MCF 10A (cell line): ENCODE measurements around the gene FOXI1. TPM values are rescaled to one million over a fixed set of nuclear protein-coding genes. Genes with fewer than 3 reads are reported as not detected.
A peak's percentile ranks its signal among the peaks of the same experiment; 100 is the strongest.
"Not testable (repeated sequence)": the region's sequence is repeated elsewhere in the genome, so short reads cannot be mapped to it uniquely, and the experiment has no call there.

ENCODE experiments used
- BruUV-seq: library from RNA; stranded (reverse); fragments of 400-500 nt; replicated peaks from 2 replicates; lab custom pipeline; 2021; lab: Mats Ljungman, UMichigan
- CTCF ChIA-PET: fragments of 300-600 bp; sonication (Branson Sonifier 250); formaldehyde crosslinking; extraction: SDS; loops from one replicate; lab custom pipeline; 2021; ENCODE audit warnings: antibody characterized with exemption, inconsistent platforms; lab: Yijun Ruan, JAX
- POLR2A ChIA-PET: fragments of 300-600, 350-650 bp; sonication (Branson Sonifier 250); formaldehyde crosslinking; extraction: SDS; loops from one replicate; lab custom pipeline; 2020; ENCODE audit warnings: antibody characterized with exemption, inconsistent platforms; lab: Yijun Ruan, JAX
- DNase-seq: peaks from one replicate; pipeline ENCODE4 v3.0.0-alpha.2; 2018; ENCODE audit not compliant: unreplicated experiment
- H3K27ac Mint-ChIP-seq: one replicate; pipeline ENCODE4 v1.8.0; 2022; ENCODE audit warnings: mild to moderate bottlenecking, low read depth, mixed read lengths; ENCODE audit not compliant: unreplicated experiment
- H3K27me3 Mint-ChIP-seq: one replicate; pipeline ENCODE4 v1.8.0; 2022; ENCODE audit warnings: mixed read lengths; ENCODE audit not compliant: insufficient read depth, unreplicated experiment
- H3K36me3 Mint-ChIP-seq: one replicate; pipeline ENCODE4 v1.8.0; 2022; ENCODE audit warnings: mild to moderate bottlenecking, moderate library complexity, mixed read lengths; ENCODE audit not compliant: insufficient read depth, unreplicated experiment
- H3K4me1 Mint-ChIP-seq: one replicate; pipeline ENCODE4 v1.8.0; 2022; ENCODE audit warnings: mixed read lengths; ENCODE audit not compliant: insufficient read depth, unreplicated experiment
- H3K4me3 Mint-ChIP-seq: one replicate; pipeline ENCODE4 v1.8.0; 2022; ENCODE audit warnings: mild to moderate bottlenecking, moderate library complexity, mixed read lengths; ENCODE audit not compliant: unreplicated experiment
- H3K9me3 Mint-ChIP-seq: one replicate; pipeline ENCODE4 v1.8.0; 2022; ENCODE audit warnings: mixed read lengths; ENCODE audit not compliant: unreplicated experiment
- intact Hi-C: fragments of 100-400 bp; cut with micrococcal nuclease; formaldehyde crosslinking; loops from 2 replicates; pipeline ENCODE4 v1.14.1; 2022
- total RNA-seq: library from RNA; stranded (reverse); gene quantifications from 2 replicates; pipeline ENCODE4 v1.2.3, GENCODE V29; 2022
- TF ChIP-seq, protein P1 (sequence below): fragments of 200-600 bp; IDR thresholded peaks from one replicate; pipeline ENCODE4 v1.8.0; 2022; ENCODE audit warnings: antibody characterized with exemption, mild to moderate bottlenecking; ENCODE audit not compliant: unreplicated experiment

FOXI1 gene
- total RNA-seq, 1 experiment from 2014 or later: not detected

DNA sequence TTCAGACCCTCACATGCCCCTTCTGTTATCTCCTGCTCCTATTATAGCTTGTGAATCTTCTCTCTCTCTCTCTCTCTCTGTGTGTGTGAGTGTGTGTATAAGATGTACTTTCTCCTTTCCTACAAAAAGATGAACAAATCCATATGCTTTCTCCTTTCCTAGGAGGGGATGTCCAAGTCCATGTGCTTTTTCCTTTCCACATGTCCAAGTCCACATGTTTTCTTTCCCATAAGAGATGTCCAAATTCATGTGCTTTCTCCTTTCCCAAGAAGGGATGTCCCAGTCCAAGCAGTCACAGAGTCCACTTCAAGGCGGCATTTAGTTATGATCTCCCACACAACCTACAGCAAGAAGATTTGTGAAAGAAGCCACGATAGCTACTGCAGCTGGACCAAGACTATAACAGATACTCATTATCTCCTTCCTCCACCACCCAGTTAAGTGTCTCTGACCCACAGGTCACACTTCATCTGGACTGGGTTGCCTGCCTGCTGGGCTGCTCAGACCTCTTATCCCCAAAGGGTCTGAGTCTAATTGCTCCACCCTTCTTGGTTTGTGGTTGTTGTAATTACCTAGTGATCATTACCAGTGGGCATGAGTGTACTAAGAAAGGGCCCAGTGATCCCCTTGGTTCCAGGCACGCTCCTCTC, 18.4 kb upstream of the FOXI1 start:
- Mint-ChIP-seq H3K27me3 (no peaks in the 10 kb centered on the region), H3K4me3 (no peak overlapping the region), H3K27ac (no peak overlapping the region), H3K4me1 (no peaks in the 10 kb centered on the region), H3K9me3 (no peaks in the 10 kb centered on the region), H3K36me3 (no peaks in the 10 kb centered on the region)
- ChIA-PET CTCF (interaction anchor here (0.7 to 1.6 kb wide), 4 partner anchors 14 to 387 kb away, joined by 3 to 5 read pairs (median 4); no protein-coding TSS in a partner anchor), POLR2A (no interaction called here)
- DNase-seq: no peak
- BruUV-seq: no TSS peak
- TF ChIP-seq, protein P1, sequence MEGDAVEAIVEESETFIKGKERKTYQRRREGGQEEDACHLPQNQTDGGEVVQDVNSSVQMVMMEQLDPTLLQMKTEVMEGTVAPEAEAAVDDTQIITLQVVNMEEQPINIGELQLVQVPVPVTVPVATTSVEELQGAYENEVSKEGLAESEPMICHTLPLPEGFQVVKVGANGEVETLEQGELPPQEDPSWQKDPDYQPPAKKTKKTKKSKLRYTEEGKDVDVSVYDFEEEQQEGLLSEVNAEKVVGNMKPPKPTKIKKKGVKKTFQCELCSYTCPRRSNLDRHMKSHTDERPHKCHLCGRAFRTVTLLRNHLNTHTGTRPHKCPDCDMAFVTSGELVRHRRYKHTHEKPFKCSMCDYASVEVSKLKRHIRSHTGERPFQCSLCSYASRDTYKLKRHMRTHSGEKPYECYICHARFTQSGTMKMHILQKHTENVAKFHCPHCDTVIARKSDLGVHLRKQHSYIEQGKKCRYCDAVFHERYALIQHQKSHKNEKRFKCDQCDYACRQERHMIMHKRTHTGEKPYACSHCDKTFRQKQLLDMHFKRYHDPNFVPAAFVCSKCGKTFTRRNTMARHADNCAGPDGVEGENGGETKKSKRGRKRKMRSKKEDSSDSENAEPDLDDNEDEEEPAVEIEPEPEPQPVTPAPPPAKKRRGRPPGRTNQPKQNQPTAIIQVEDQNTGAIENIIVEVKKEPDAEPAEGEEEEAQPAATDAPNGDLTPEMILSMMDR: no peak
- intact Hi-C loops: no loop called here

DNA sequence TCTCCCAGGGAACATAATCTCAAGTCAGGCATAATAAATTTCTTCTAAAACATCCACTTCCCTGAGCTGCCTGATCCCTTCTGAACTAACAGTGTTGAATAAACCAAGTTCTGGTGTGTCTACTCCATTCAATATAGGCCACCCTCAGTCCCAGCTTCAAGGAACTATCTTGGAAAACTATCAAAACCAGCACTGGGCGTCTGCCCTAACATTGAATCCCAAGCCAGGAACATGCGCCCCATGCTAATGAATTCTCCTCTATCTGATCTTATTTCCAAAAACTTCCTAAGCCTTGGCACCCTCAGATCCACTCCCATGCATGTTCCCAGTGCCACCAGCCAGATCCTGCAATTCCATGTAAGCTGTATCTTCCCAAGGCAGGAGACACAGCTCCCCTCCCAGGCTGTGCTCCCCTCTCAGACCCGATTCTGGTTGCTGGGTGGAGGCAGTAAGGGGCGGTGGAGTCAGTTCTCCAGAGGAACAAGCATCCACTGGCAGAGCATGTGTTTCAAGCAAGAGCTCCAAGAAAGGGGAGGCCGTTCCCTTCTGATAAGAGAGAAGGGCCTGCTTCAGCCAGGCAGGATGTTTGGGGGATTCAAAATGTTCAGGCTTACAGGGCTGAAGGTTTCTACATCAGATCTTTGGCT, 13.1 kb upstream of the FOXI1 start:
- TF ChIP-seq, protein P1: no peak
- Mint-ChIP-seq H3K27me3 (no peaks in the 10 kb centered on the region), H3K9me3 (no peaks in the 10 kb centered on the region), H3K4me1 (no peaks in the 10 kb centered on the region), H3K27ac (no peak overlapping the region), H3K4me3 (no peak overlapping the region), H3K36me3 (no peaks in the 10 kb centered on the region)
- no peak for DNase-seq
- no TSS peak for BruUV-seq
- ChIA-PET POLR2A (interaction anchor here (0.7 kb wide), 1 partner anchor 57 kb away, joined by 3 read pairs; no protein-coding TSS in a partner anchor), CTCF (interaction anchor here (0.6 to 17.4 kb wide), 9 partner anchors 8 to 1036 kb away, joined by 3 to 633 read pairs (median 4); no protein-coding TSS in a partner anchor)
- intact Hi-C loops: no loop called here

DNA sequence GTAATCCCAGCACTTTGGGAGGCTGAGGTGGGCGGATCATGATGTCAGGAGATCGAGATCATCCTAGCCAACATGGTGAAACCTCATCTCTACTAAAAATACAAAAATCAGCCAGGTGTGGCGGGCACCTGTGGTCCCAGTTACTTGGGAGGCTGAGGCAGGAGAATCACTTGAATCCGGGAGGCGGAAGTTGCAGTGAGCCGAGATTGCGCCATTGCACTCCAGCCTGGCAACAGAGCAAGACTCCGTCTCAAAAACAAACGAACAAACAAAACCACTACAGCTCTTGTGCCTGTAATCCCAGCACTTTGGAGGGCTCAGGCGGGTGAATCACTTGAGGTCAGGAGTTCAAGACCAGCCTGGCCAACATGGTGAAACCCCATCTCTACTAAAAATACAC, 11.4 kb upstream of the FOXI1 start:
- H3K4me3 Mint-ChIP-seq, BruUV-seq, H3K9me3 Mint-ChIP-seq, H3K27me3 Mint-ChIP-seq, H3K27ac Mint-ChIP-seq, POLR2A ChIA-PET, H3K36me3 Mint-ChIP-seq, H3K4me1 Mint-ChIP-seq, intact Hi-C loops: not testable (repeated sequence)
- peak; percentile 36 for DNase-seq
- CTCF ChIA-PET: interaction anchor here (1.4 to 17.4 kb wide), 3 partner anchors 23 to 393 kb away, joined by 3 to 633 read pairs (median 10); no protein-coding TSS in a partner anchor

DNA sequence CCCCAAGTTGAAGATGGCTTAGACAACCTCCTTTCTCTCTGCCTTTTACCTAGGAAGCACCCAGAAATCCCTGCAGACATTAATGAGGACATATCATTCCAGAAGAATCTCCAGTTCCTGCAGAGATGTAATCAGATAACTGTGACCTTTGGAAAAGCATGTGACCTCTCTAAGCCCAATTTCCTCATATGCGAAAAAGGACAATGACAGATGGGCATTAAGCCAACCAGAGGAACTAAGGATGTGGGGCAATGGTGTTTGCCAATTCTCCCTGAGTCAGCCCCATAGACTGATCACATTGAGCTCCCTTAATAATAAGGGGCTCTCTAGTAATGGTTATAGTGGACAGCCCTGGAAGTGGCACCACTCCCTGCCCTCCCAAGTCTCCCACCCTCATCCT, 10.1 kb upstream of the FOXI1 start:
- DNase-seq: peak; percentile 30
- Mint-ChIP-seq H3K9me3 (no peaks in the 10 kb centered on the region), H3K36me3 (no peaks in the 10 kb centered on the region), H3K4me1 (no peaks in the 10 kb centered on the region), H3K4me3 (no peak overlapping the region), H3K27me3 (no peaks in the 10 kb centered on the region), H3K27ac (no peak overlapping the region)
- no TSS peak for BruUV-seq
- ChIA-PET CTCF (interaction anchor here (1.0 to 17.4 kb wide), 4 partner anchors 25 to 1416 kb away, joined by 3 to 633 read pairs (median 10); no protein-coding TSS in a partner anchor), POLR2A (no interaction called here)
- intact Hi-C loops: no loop called here
- TF ChIP-seq, protein P1: no peak
